SK-N-SH treated with all-trans-retinoic acid at 6 μM for 48 hours (cell line): Measurements from ENCODE around the gene ABI3BP.

ENCODE experiments used
- ATAC-seq: fragments of 200-7000 bp; cut with Tn5 transposase; 3 replicates; pipeline ENCODE4 v1.9.1; 2020; ENCODE audit warnings: mild to moderate bottlenecking, moderate library complexity
- ARNTL ChIP-seq: fragments of 450-650 bp; formaldehyde crosslinking; IDR thresholded peaks from 2 replicates; pipeline ENCODE4 v1.5.0; 2020; ENCODE audit warnings: low read depth, mild to moderate bottlenecking, moderate library complexity, borderline replicate concordance
- BACH2 ChIP-seq: fragments of 250-450 bp; sonication (Bioruptor Pico); IDR thresholded peaks from 2 replicates; pipeline ENCODE4 v1.9.0; 2021; ENCODE audit warnings: mild to moderate bottlenecking, borderline replicate concordance
- CREB5 ChIP-seq: fragments of 250-450 bp; sonication (Bioruptor Pico); IDR thresholded peaks from 2 replicates; pipeline ENCODE4 v1.5.1; 2020; ENCODE audit warnings: low read depth, mild to moderate bottlenecking, moderate library complexity
- CSDC2 ChIP-seq: fragments of 250-450 bp; sonication (Bioruptor Pico); IDR thresholded peaks from 2 replicates; pipeline ENCODE4 v1.5.0; 2020; ENCODE audit warnings: mild to moderate bottlenecking, moderate library complexity
- GLIS3 ChIP-seq: fragments of 250-450 bp; sonication (Bioruptor Pico); IDR thresholded peaks from 2 replicates; pipeline ENCODE4 v1.5.0; 2020; ENCODE audit warnings: mild to moderate bottlenecking, moderate library complexity
- ISL1 ChIP-seq: fragments of 250-450 bp; sonication (Bioruptor Pico); IDR thresholded peaks from 2 replicates; pipeline ENCODE4 v2.1.2; 2022; ENCODE audit warnings: mild to moderate bottlenecking, moderate library complexity
- OSR1 ChIP-seq: fragments of 250-450 bp; sonication (Bioruptor Pico); IDR thresholded peaks from 2 replicates; pipeline ENCODE4 v1.8.0; 2022; ENCODE audit warnings: moderate library complexity, mild to moderate bottlenecking, inconsistent platforms
- PATZ1 ChIP-seq: fragments of 250-450 bp; sonication (Bioruptor Pico); IDR thresholded peaks from 2 replicates; pipeline ENCODE4 v1.8.0; 2020; ENCODE audit warnings: mild to moderate bottlenecking, moderate library complexity, borderline replicate concordance
- POU6F1 ChIP-seq: fragments of 250-450 bp; sonication (Bioruptor Pico); IDR thresholded peaks from 2 replicates; pipeline ENCODE4 v1.8.0; 2021; ENCODE audit warnings: low read depth, mild to moderate bottlenecking, moderate library complexity, borderline replicate concordance
- PPARA ChIP-seq: fragments of 250-450 bp; sonication (Bioruptor Pico); IDR thresholded peaks from 2 replicates; pipeline ENCODE4 v1.5.0; 2020; ENCODE audit warnings: mild to moderate bottlenecking, borderline replicate concordance
- SNAI2 ChIP-seq: fragments of 250-450 bp; sonication (Bioruptor Pico); IDR thresholded peaks from 2 replicates; pipeline ENCODE4 v1.5.0; 2020; ENCODE audit warnings: mild to moderate bottlenecking, moderate library complexity
- TCF4 ChIP-seq: fragments of 250-450 bp; sonication (Bioruptor Pico); IDR thresholded peaks from 2 replicates; pipeline ENCODE4 v1.8.0; 2021; ENCODE audit warnings: mild to moderate bottlenecking, moderate library complexity, borderline replicate concordance
- TSHZ2 ChIP-seq: fragments of 250-450 bp; sonication (Bioruptor Pico); IDR thresholded peaks from 2 replicates; pipeline ENCODE4 v1.5.0; 2020; ENCODE audit warnings: mild to moderate bottlenecking, moderate library complexity
- ZC3H10 ChIP-seq: fragments of 250-450 bp; sonication (Bioruptor Pico); IDR thresholded peaks from 2 replicates; pipeline ENCODE4 v1.5.1; 2021; ENCODE audit warnings: mild to moderate bottlenecking, moderate library complexity
- ZFP3 ChIP-seq: fragments of 250-450 bp; sonication (Bioruptor Pico); IDR thresholded peaks from 2 replicates; pipeline ENCODE4 v1.5.0; 2020; ENCODE audit warnings: mild to moderate bottlenecking, moderate library complexity
- ZNF565 ChIP-seq: fragments of 450-650 bp; formaldehyde crosslinking; conservative IDR thresholded peaks from 2 replicates; pipeline ENCODE4 v1.5.0; 2020; ENCODE audit warnings: low read depth, mild to moderate bottlenecking, moderate library complexity
- ZNF70 ChIP-seq: fragments of 450-650 bp; formaldehyde crosslinking; IDR thresholded peaks from 2 replicates; pipeline ENCODE4 v1.5.0; 2020; ENCODE audit warnings: mild to moderate bottlenecking, moderate library complexity
- ZNF8 ChIP-seq: fragments of 450-650 bp; formaldehyde crosslinking; IDR thresholded peaks from 2 replicates; pipeline ENCODE4 v1.5.0; 2020; ENCODE audit warnings: mild to moderate bottlenecking, moderate library complexity

The ABI3BP gene

GRCh38 chr3:100769693-100770092 lies 223.5 kb downstream of the ABI3BP start (continued):
- TF ChIP-seq POU6F1 (CRISPR knock-in tag) (no peak), ZC3H10 (CRISPR knock-in tag) (no peak), TCF4 (no peak)

- ATAC-seq: no peak
- no peak for TF ChIP-seq GLIS3 (CRISPR knock-in tag)
- TF ChIP-seq, all 23 proteins: peak for 0
Observed at GRCh38 chr3:100766069-100766468, 227.2 kb downstream of the ABI3BP start.

GRCh38 chr3:100765437-100765975 lies 227.7 kb downstream of the ABI3BP start:
- no peak for ATAC-seq
- no peak for TF ChIP-seq ZNF565 (CRISPR knock-in tag)
- TF ChIP-seq PATZ1 (CRISPR knock-in tag): no peak
- no peak for TF ChIP-seq OSR1 (CRISPR knock-in tag)
- TF ChIP-seq ISL1 (CRISPR knock-in tag): no peak

GRCh38 chr3:100761951-100762350 lies 231.3 kb downstream of the ABI3BP start:
- no peak for ATAC-seq
- TF ChIP-seq GLIS3 (CRISPR knock-in tag): no peak
- TF ChIP-seq ZNF70 (CRISPR knock-in tag): no peak
- TF ChIP-seq CSDC2 (CRISPR knock-in tag): no peak
- no peak for TF ChIP-seq BACH2 (CRISPR knock-in tag)
- TF ChIP-seq ZNF565 (CRISPR knock-in tag): no peak

GRCh38 chr3:100761211-100761942 lies 231.8 kb downstream of the ABI3BP start:
- peak; percentile 53; the same call in 2 of the 3 replicates for ATAC-seq

GRCh38 chr3:100760377-100760776 lies 232.8 kb downstream of the ABI3BP start:
- no peak; the same call in 2 of the 3 replicates for ATAC-seq
- TF ChIP-seq GLIS3 (CRISPR knock-in tag): no peak
- TF ChIP-seq CREB5 (CRISPR knock-in tag): no peak
- no peak for TF ChIP-seq ZFP3 (CRISPR knock-in tag)
- no peak for TF ChIP-seq ARNTL (CRISPR knock-in tag)
- TF ChIP-seq ZNF8 (CRISPR knock-in tag): no peak
- no peak for TF ChIP-seq SNAI2 (CRISPR knock-in tag)
- TF ChIP-seq OSR1 (CRISPR knock-in tag): no peak
- TF ChIP-seq TCF4: no peak
- no peak for TF ChIP-seq TSHZ2 (CRISPR knock-in tag)
- TF ChIP-seq PPARA (CRISPR knock-in tag): no peak
- no peak for TF ChIP-seq ZC3H10 (CRISPR knock-in tag)

More at GRCh38 chr3:100761211-100761942, 231.8 kb downstream of the ABI3BP start:
- no peak for TF ChIP-seq ZC3H10 (CRISPR knock-in tag)
